ELR (cell line): ENCODE data around the gene APLNR.

Source experiments
- DNase-seq: peaks from one replicate; pipeline ENCODE4 v3.0.0-alpha.2; 2015; ENCODE audit warnings: low read depth

Gene APLNR

GRCh38 chr11:57217053-57217452 is 20.0 kb downstream of the APLNR start:
- DNase-seq = no peak

- DNase-seq = no peak
These were observed 20.6 kb downstream of the APLNR start for GRCh38 chr11:57216463-57216862.

- DNase-seq = peak; percentile 68
These were observed 22.6 kb downstream of the APLNR start for GRCh38 chr11:57214494-57214893.

- DNase-seq = no peak
These were observed 23.0 kb downstream of the APLNR start for GRCh38 chr11:57214098-57214417.

- DNase-seq = no peak
These were observed 23.5 kb downstream of the APLNR start for GRCh38 chr11:57213342-57214097.

GRCh38 chr11:57210781-57211180 is 26.3 kb downstream of the APLNR start:
- DNase-seq = no peak

- no peak for DNase-seq
These were observed 29.9 kb downstream of the APLNR start for GRCh38 chr11:57207168-57207567.

- DNase-seq = peak; percentile 53
These were observed 31.9 kb downstream of the APLNR start for GRCh38 chr11:57205041-57205641.

GRCh38 chr11:57203882-57204480 is 33.1 kb downstream of the APLNR start:
- DNase-seq = no peak

GRCh38 chr11:57203359-57203758 is 33.7 kb downstream of the APLNR start:
- no peak for DNase-seq

- no peak for DNase-seq
These were observed 34.8 kb downstream of the APLNR start for GRCh38 chr11:57202281-57202680.

- no peak for DNase-seq
These were observed 36.1 kb downstream of the APLNR start for GRCh38 chr11:57200917-57201316.

- DNase-seq = no peak
These were observed 37.7 kb downstream of the APLNR start for GRCh38 chr11:57199330-57199729.

- no peak for DNase-seq
These were observed 39.3 kb downstream of the APLNR start for GRCh38 chr11:57197762-57198161.

GRCh38 chr11:57196596-57196995 is 40.5 kb downstream of the APLNR start:
- DNase-seq = no peak

- no peak for DNase-seq
These were observed 44.7 kb downstream of the APLNR start for GRCh38 chr11:57192316-57192715.

- DNase-seq = no peak
These were observed 45.5 kb downstream of the APLNR start for GRCh38 chr11:57191311-57192219.

GRCh38 chr11:57190548-57190947 is 46.5 kb downstream of the APLNR start:
- DNase-seq = no peak
